GM19023 (cell line): Measurements from ENCODE around the gene SLC7A1.

ENCODE experiments used
- ATAC-seq: cut with Tn5 transposase; IDR thresholded peaks from one replicate; pipeline ENCODE4 v1.9.1; 2021; ENCODE audit warnings: mild to moderate bottlenecking, moderate library complexity; ENCODE audit not compliant: unreplicated experiment

The SLC7A1 gene

DNA sequence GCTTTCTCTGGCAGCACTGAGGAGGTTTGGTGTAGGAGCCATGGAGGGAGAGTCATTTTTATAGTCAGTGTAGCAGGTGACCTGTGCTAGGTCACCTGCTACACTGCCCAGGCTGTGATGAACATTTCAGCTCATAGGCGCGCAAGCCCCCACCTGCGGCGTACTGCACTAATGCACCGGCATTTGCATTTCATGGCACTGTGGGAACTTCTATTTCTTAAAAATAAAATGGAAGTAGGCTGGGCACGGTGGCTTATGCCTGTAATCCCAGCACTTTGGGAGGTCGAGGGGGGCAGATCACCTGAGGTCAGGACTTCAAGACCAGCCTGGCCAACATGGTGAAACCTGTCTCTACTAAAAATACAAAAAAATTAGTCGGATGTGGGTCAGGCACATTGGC is 101.0 kb downstream of the SLC7A1 start:
- ATAC-seq: no peak

DNA sequence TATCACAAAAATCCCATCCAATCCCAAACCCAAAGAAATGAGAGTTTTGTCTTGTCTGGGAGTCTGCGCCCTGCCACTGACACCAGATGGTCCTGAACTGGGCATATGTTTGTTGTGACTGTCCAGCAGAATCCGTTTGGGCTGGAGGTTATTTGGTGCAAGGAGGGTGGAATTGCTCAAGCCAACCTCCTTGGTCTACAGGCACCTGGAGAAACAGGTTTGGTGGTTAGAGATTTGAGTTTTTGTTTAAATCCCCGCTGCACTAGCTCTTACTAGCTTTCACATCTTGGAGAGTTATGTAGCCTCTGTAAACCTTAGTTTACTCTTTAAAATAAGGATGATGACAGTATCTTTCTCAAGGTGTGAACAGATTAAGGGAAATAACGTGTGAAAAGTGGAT is 101.7 kb downstream of the SLC7A1 start:
- no peak for ATAC-seq

DNA sequence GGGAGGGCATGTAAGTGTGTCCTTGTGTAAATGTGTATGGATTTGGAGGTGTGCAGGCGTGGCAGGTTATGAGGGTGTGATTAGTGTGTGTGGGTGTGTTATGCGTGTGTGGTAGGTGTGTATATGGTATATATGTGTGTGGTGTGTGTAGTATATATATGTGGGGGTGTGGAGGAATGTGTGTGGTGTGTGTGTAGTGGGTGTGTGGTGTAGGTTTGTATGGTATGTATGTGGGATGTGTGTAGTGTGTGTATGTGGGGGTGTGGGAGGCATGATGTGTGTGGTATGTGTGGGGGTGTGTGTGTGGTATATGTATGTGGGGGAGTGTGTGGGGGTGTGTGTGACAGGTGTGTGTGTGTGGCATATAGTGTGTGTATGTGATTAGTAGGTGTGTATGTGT is 104.2 kb downstream of the SLC7A1 start:
- ATAC-seq: no peak

DNA sequence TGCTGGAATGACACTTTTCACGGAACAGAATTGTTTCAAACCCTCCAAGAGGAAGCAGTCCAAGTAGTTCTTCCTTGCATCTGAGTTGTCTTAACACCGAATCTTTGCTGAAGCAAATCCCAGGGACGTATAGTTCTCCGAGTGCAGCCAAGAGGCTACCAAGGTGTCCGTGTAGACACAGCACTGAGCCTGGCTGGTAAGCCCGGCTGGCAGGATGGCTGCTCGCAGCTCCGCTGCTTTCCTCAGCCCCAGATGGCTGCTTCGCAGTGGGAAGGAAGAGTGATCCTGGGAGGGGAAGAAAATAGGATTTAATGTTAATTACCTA is 105.0 kb downstream of the SLC7A1 start:
- no peak for ATAC-seq

DNA sequence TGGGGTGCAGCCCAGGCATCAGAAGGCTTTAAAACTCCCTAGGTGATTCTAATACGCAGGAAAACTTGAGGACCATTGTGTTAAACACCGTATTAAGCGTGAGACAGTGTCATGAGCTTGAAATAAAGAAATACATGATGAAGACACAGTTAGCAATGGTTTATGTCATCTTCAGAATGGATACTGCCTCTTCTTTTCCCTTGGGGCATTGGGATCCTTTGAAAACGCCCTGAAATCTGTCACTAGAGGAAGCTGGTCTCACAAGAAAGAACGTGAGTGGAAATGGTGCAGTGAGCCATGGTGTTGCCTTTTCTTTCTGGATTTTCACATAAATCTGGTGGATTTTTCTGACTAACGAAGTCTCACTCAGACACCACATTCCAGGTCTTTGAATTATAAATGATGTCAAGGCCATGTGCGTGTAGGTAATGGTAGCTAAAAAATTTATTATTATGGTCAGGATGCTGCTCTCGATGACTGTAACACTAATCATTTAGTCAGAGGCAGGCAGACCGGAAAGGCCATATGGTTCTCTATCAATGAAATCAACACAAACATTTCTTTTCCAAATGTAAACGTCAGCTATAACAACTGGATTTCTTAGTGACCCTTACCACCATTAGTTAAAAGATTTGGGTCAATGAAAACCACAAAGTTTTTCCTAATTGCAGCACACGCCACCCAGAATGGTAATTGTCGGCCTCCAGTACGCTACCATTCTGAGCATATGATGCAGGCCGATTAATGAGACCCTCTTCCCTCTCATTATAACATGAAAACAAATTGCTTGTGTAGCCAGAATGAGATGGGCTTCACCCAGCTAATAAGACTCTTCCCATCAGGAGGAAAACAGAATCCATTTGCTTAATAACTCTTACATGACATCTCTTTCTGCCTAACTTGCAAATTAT is 105.6 kb downstream of the SLC7A1 start:
- no peak for ATAC-seq

- no peak for ATAC-seq
Observed at GRCh38 chr13:29487466-29488454, 107.7 kb downstream of the SLC7A1 start.

DNA sequence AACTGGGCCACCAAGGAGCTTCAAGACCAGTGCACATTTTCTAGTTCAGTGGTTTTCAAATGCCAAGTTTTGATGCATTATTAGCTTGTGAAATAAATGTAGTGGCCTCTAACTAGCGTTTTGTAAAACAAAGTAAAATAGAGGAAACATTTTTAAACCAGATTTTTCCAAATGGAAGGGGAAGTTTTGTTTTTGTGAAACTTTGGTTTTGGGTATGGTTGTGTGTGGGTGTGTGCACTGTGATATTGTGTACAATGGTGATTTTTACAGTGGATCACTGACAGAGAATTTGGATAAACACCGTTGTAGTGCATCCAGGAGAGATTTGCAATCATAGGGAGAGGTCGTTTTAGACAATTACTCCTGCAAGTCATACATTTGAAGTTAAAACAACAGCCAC is 108.9 kb downstream of the SLC7A1 start:
- ATAC-seq: no peak

DNA sequence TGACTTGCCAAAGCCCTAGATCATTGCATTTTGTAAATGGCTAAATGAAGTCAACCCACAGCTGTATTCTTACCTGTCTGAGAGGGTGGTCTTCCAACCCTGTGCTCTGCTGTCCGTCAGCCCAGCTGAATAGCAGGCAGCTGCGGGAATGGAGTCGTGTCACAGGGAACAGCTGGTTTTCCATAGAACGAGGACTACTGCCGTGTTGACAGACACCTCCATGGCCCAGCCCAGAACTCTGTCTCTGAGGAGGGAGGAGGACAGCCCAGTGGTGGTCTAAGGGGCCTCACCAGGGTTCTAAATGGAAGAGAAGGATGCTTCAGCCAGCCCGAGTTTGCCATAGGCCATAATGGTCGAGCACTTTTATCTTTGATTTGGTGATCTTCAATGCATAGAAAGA is 110.7 kb downstream of the SLC7A1 start:
- no peak for ATAC-seq

DNA sequence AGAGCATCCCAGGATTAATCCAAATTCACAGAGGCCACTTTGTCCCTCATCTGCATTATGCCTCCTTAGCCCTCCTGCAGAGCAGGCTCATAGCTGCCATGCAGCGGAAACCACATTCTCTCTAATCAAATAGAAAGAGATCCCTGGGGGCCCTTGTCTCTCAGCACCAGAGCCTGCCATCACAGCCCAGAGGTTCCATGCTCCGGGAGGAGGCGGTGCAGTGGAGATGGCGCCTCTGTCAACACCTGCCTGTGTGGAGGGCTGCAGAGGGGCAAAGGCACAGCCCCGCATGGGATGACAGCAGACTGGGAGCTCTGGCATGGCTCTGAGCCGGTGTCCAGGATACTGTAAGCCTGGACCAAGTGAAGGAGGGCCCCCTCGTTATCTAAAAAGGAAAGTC is 111.3 kb downstream of the SLC7A1 start:
- ATAC-seq: no peak

- ATAC-seq: no peak
Observed at GRCh38 chr13:29483623-29484022, 111.9 kb downstream of the SLC7A1 start.

- ATAC-seq: no peak
Observed at GRCh38 chr13:29483211-29483610, 112.3 kb downstream of the SLC7A1 start.

DNA sequence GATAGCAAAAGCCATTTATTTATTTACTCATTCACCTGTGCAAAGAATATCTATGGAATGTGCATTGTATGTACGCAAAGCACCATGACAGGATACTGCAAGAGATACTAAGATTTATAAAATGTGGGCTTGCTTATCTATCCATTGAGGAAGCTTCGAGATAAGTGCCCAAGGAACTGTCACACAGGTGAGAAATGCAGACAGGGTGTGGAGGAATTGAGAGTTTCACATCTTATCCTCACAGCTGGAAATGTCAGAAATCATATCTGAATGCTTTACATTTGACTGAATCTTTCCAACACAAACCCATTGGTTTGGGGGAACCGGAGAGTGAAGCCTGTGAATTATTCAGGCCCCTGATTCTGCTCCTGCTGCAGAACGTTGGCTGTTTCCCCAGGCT is 113.0 kb downstream of the SLC7A1 start:
- ATAC-seq: no peak

DNA sequence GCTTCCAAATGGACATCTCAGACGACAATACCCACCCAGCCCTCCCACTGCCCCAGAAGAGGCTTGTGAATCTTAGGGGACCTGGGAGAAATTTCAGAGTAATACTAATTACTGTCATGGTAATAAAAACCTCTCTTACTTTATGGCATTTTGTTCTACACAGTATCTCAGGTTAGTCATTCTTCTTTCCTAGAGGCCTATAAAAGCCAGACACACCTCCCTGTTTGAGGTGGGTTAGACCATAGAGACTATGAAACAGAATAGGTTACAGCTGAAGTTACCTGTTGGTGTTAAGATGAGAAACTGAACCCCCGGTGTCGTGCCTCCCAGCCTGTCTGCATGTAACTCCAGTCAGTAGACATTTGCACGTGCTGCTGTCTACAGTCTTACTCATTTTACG is 113.9 kb downstream of the SLC7A1 start:
- no peak for ATAC-seq

- no peak for ATAC-seq
Observed at GRCh38 chr13:29480893-29481525, 114.5 kb downstream of the SLC7A1 start.

- ATAC-seq: no peak
Observed at GRCh38 chr13:29479716-29480492, 115.6 kb downstream of the SLC7A1 start.

DNA sequence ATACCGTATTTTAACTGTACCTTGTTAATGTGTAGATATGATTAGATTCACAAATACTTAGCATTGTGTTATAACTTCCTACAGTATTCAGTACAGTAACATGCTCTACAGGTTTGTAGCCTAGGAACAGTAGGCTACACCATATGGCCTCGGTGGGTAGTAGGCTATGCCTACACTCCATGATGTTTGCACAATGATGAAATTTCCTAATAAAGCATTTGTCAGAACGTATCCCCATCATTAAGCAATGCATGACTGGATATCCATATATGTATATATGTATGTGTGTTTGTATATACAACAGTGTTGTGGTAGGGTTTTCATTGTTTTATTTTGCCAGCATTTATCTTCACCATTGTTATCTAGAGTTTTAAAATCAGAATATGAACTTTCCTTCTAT is 119.4 kb downstream of the SLC7A1 start:
- ATAC-seq: no peak

GRCh38 chr13:29474991-29475390 is 120.5 kb downstream of the SLC7A1 start:
- ATAC-seq: no peak

GRCh38 chr13:29473166-29473565 is 122.3 kb downstream of the SLC7A1 start:
- no peak for ATAC-seq

DNA sequence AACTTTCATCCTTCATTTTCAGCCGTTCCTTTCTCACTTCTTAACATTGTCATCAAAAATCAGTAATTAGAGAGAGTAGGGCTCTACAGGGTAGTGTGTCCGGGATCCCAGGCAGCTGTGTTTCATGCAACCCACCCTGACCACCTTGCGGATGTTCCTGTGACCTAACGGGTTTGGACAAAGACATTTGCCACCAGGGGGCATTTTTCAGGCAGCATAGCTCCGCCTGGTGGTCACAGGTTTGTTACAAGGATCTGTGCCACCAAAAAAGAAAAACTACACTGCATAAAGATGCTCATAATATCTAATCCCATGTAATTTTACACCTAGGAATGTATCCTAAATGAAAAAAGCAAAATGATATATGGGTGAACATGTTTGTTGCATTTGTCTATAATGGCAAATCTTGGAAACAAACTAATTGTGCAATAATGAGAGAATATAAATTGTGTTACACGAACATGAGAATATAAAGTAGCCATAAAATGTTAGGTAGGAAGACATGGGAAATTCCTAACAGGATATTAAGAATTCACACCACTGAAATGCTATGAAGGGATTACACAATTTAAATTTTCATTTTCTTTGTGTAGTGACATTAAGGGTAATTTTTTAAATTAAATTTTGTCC is 123.0 kb downstream of the SLC7A1 start:
- no peak for ATAC-seq

- ATAC-seq: no peak
Observed at GRCh38 chr13:29471551-29471950, 123.9 kb downstream of the SLC7A1 start.
